ENCODE results near the gene CELF2.

Gene CELF2

DNA sequence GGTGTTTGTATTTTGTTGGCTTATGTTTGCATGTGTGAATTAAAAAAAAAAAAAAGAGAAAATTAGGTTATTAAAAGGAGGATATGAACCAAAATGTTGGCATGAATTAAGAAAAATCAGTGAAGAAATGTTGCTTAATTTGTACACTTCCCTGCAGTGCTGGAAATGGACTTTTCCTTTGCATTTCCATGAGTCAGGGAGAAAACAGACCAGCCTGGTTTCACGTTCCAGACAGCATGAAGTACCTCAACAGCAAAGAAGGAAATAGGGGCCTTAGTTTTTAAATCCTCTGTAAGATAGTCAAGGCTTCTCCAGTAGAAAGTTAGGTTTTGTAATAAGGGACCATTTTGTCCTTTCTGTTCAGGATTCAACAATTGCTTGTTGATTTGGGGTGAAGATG lies 159.7 kb downstream of the CELF2 start:
- no peak for TF ChIP-seq CTCF (conservative IDR thresholded peaks at IDR 0.05; ENCODE audit: control insufficient read depth, insufficient read depth, low read depth, low read length)
- H3K4me3 ChIP-seq (ENCODE audit: control insufficient read depth, low read depth, low read length), result no peak overlapping the region
- DNase-seq (ENCODE audit: low read depth), result no peak

DNA sequence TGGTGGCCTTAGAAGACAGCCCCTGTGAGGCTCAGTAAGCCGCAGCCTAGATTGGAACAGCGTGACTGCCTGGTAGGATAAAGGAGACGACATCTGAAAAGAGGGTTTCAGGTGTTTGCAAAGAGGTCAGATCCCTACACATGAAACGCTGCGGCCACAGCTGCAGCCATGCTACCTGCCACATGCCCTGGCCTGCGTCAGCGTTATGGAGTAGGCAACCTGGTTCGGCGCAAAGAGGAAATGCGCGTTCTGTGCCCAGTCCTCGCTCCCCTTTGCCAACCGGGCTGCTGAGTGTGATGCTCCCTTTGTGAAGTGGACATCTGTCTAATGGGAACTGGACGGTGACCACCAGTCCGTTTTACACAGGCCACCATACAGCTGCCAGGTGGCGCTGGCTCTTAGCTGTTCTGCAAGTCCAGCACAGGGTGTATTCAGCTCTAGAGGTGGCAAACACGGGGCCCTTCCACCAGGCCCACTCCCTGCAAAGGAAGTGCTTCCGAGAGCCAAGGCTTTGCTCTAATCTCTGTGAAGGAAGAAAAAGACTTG lies 160.3 kb downstream of the CELF2 start:
- TF ChIP-seq CTCF (conservative IDR thresholded peaks at IDR 0.05; ENCODE audit: control insufficient read depth, insufficient read depth, low read depth, low read length), result no peak
- no peak overlapping the region for H3K4me3 ChIP-seq (ENCODE audit: control insufficient read depth, low read depth, low read length)

DNA sequence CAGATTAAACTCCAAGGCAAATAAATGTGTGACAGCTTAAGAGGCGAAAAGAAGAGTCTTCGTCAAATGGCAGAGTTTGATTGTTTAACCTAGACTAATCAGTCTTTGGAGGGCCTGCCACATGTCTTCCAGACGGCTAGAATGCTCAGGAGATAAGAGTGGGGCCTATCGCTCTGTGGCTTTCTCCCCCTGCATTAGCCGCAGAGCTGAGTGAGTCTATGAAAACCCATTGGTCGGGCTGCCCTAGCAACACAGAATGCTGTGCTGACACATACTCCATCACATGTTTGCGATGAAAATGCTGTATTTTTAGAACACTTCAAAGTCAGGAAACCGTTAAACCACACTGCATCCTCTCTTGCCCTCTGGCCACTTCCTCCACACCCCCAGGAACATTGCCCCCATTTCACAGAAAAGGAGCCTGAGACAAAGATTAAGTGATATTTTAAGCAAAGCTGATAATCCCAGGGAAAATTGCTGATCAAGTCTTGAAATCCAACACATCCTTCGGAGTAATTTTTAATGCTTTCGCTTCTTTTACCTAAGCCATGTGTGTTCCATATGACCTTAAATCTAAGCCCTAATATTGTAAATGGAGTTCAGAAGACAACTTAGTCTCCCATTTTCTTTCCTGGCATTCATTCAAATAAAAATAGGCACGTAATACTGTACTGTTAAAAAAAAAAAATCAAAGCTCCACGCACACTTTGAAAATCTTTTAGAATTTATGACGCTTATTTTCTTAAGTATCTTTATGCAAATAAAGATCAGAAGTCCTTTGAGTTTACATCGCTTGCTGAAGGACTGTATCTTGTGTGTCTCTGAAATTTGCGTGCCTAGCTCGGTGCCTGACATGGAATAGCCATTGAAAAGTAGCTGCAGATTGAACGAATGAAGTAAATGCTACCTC lies 161.2 kb downstream of the CELF2 start:
- no peak overlapping the region for H3K4me3 ChIP-seq (ENCODE audit: control insufficient read depth, low read depth, low read length)
- TF ChIP-seq CTCF (conservative IDR thresholded peaks at IDR 0.05; ENCODE audit: control insufficient read depth, insufficient read depth, low read depth, low read length), result no peak
- DNase-seq (ENCODE audit: low read depth), result peak; percentile 76

More for the DNA sequence above, 160.3 kb downstream of the CELF2 start:
- DNase-seq (ENCODE audit: low read depth), result no peak

DNA sequence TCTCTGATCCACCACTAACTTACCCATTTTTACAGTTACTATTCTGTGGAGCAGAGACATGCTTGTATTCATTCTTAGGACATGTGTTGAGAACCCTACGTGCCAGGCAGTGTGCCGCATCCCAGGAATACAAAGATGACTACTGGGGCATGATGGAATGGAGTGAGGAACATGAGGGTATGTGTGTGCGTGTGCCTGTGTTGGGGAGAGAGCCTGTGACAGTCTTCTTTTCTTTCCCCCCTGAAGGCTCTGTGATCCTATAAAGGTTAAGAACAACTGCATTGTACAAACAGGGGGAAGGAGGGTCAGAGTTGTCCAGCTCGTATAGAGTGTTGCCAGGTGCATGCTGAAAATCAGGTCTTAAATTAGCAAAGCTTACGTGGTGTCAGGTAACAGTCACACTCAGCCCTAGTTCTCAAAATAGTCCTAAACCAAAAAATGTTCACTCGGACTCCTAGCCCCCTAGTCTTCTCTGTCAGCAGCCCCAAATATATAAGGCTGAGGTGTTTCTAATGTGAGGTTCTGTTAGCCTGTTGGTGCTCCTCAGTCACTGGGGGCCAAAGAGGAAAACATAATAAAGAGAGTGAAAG lies 161.9 kb downstream of the CELF2 start:
- H3K4me3 ChIP-seq (ENCODE audit: control insufficient read depth, low read depth, low read length), result no peak overlapping the region
- DNase-seq (ENCODE audit: low read depth), result no peak
- no peak for TF ChIP-seq CTCF (conservative IDR thresholded peaks at IDR 0.05; ENCODE audit: control insufficient read depth, insufficient read depth, low read depth, low read length)

DNA sequence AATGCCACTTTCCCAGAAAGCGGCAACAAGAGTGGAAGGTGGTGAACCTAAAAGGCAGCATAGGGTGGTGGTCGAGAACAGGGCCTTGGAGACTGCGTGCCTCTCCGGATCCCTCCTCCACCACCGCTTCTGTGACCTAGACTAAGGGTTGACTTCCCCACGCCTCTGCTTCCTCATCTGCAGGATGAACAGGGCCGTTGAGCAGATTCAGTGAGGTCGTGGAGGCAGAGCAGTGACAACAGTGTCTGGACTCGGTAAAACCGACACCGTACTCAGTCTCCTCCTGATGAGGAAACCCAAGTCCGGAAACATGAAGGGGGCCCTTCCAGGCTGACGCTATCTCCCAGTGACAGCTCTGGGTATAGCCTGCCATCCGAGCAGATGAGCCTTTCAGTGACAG lies 162.6 kb downstream of the CELF2 start:
- no peak for DNase-seq (ENCODE audit: low read depth)
- no peak overlapping the region for H3K4me3 ChIP-seq (ENCODE audit: control insufficient read depth, low read depth, low read length)
- TF ChIP-seq CTCF (conservative IDR thresholded peaks at IDR 0.05; ENCODE audit: control insufficient read depth, insufficient read depth, low read depth, low read length), result no peak

DNA sequence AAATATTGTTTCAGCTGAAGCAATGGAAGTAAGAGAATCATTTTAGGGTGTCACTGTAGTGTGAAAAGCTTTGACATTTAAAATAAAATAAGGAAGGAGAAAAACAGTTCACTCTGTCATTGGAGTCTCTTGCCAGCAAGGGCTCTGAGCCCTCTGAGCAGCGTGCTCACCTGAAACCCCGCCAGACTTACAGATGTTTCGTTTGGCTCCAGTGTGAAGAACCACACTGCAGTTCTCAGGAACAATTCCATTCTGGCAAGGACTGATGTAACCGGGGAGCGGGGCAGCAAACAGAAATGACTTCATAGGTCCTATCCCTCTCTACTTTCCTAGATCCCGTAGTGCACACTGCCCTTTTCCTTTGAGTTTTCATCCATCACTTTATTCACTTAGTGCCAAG lies 164.3 kb downstream of the CELF2 start:
- no peak for TF ChIP-seq CTCF (conservative IDR thresholded peaks at IDR 0.05; ENCODE audit: control insufficient read depth, insufficient read depth, low read depth, low read length)
- DNase-seq (ENCODE audit: low read depth), result peak; percentile 56
- H3K4me3 ChIP-seq (ENCODE audit: control insufficient read depth, low read depth, low read length), result no peak overlapping the region

All from fibroblast of mammary gland (primary cell).